Measurements from ENCODE around the gene ACOX1.

DNA sequence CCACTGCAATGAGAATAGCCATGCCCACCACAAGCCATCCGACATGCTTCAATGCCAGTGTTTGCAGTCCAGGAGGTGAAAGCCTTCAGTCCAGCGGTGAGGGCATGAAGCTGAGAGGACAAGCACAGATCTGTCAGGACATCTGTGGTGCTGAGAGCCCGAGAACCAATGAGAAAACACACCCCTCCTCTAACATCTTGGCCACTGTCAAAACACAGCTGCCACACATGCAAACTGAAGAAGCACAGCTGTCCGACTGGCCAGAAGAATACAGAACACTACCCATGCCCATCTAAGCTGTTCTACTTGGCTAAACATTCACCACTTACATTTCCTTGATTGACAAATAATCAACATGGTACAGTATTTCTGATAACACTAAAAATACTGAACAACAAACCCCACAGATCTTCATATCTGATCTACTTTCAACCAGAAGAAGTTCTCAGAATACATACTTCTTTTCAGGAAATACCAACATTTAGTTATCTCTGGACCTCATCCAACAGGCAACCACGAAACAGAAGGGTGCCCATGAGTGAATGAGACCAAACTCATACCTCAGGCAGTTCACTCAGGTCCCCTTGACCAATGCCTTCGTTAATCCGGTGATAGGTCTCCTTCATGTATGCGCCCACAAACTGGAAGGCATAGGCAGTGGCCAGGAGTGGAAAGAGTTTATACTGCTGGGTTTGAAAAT is 28.0 kb downstream of the ACOX1 start:
- TF ChIP-seq, protein P1, sequence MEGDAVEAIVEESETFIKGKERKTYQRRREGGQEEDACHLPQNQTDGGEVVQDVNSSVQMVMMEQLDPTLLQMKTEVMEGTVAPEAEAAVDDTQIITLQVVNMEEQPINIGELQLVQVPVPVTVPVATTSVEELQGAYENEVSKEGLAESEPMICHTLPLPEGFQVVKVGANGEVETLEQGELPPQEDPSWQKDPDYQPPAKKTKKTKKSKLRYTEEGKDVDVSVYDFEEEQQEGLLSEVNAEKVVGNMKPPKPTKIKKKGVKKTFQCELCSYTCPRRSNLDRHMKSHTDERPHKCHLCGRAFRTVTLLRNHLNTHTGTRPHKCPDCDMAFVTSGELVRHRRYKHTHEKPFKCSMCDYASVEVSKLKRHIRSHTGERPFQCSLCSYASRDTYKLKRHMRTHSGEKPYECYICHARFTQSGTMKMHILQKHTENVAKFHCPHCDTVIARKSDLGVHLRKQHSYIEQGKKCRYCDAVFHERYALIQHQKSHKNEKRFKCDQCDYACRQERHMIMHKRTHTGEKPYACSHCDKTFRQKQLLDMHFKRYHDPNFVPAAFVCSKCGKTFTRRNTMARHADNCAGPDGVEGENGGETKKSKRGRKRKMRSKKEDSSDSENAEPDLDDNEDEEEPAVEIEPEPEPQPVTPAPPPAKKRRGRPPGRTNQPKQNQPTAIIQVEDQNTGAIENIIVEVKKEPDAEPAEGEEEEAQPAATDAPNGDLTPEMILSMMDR (IDR thresholded peaks at IDR 0.05) = no peak
- no peak for TF ChIP-seq POLR2A (IDR thresholded peaks at IDR 0.05)

Data from upper lobe of left lung (tissue), 4 donors.